ENCODE data around the gene CSH1. TPM values are rescaled to one million over a fixed set of nuclear protein-coding genes. Genes with fewer than 3 reads are reported as not detected.

CSH1 gene
- polyA plus RNA-seq, 1 of the 3 experiments (the other 2 are of a cell fraction) = not detected

DNA sequence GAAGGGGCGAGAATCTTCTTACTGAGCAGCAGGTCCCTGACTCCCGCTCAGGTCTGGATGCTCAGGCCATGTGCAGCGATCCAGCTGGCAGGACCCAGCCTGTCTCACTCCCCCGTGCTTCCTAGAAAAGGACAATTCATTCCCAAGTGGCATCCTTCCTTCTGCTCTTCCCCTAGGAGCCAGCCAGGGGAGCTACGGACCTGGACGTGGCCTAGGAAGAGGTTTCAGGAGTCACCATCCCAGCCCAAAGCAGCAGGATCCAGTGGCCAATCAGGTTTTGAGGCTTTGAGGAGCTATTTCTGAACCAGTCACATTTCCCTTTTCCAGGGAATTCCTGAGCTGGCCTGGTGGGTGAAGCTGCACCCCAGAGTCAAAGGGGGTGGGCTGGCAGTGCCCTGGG, 43.5 kb upstream of the CSH1 start:
- no peak for DNase-seq
- Histone ChIP-seq H3F3A (replicated peaks; ENCODE audit: insufficient read depth) (no peaks in the 10 kb centered on the region), H3K9me2 (no peaks in the 10 kb centered on the region), H3K9ac (no peak overlapping the region), H3K79me2 (ENCODE audit: insufficient read depth) (no peaks in the 10 kb centered on the region), H3K27ac (ENCODE audit: low read depth in 2 of 2, low read length in 1 of 2) (no peak overlapping the region), H4K20me1 (ENCODE audit: insufficient read depth) (no peaks in the 10 kb centered on the region), H3K36me3 (replicated peaks in 1 of 2; ENCODE audit: control insufficient read depth in 1 of 2, insufficient read depth in 2 of 2, low read length in 1 of 2) (no peaks in the 10 kb centered on the region), H3K27me3 (ENCODE audit: insufficient read depth) (peaks cover 6% of the 10 kb centered on the region; the same call in 1 of the 2 replicates), H3K4me3 (ENCODE audit: low read depth in 2 of 2, low read length in 1 of 2) (no peak overlapping the region), H3K4me2 (no peak overlapping the region), H3K4me1 (ENCODE audit: control insufficient read depth in 1 of 2, insufficient read depth in 2 of 2, low read depth in 1 of 2, low read length in 1 of 2) (no peaks in the 10 kb centered on the region), H3K9me3 (no peaks in the 10 kb centered on the region), H2AFZ (ENCODE audit: low read depth) (no peak overlapping the region)
- ChIA-PET POLR2A (no interaction called here), CTCF (interaction anchor here (0.9 to 3.7 kb wide), 7 partner anchors 11 to 194 kb away, joined by 3 to 24 read pairs (median 6); partner anchors contain the start of gene GH1)
- TF ChIP-seq TEAD4 (IDR thresholded peaks at IDR 0.05; ENCODE audit: borderline replicate concordance, insufficient read depth) = no peak
- TF ChIP-seq, protein P1, sequence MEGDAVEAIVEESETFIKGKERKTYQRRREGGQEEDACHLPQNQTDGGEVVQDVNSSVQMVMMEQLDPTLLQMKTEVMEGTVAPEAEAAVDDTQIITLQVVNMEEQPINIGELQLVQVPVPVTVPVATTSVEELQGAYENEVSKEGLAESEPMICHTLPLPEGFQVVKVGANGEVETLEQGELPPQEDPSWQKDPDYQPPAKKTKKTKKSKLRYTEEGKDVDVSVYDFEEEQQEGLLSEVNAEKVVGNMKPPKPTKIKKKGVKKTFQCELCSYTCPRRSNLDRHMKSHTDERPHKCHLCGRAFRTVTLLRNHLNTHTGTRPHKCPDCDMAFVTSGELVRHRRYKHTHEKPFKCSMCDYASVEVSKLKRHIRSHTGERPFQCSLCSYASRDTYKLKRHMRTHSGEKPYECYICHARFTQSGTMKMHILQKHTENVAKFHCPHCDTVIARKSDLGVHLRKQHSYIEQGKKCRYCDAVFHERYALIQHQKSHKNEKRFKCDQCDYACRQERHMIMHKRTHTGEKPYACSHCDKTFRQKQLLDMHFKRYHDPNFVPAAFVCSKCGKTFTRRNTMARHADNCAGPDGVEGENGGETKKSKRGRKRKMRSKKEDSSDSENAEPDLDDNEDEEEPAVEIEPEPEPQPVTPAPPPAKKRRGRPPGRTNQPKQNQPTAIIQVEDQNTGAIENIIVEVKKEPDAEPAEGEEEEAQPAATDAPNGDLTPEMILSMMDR (IDR thresholded peaks at IDR 0.05) = no peak
- TF ChIP-seq FOSL2 (IDR thresholded peaks at IDR 0.05; ENCODE audit: borderline replicate concordance, low read depth) = no peak
- TF ChIP-seq RFX5 (IDR thresholded peaks at IDR 0.05; ENCODE audit: low read length) = no peak
- TF ChIP-seq USF2 (IDR thresholded peaks at IDR 0.05; ENCODE audit: borderline replicate concordance, low read depth, low read length) = no peak
- TF ChIP-seq FOXM1 (IDR thresholded peaks at IDR 0.05; ENCODE audit: low read depth) = no peak
- TF ChIP-seq EZH2phosphoT487 (IDR thresholded peaks at IDR 0.05; ENCODE audit: borderline replicate concordance, low read depth) = no peak
- TF ChIP-seq EP300 (IDR thresholded peaks at IDR 0.05; ENCODE audit: borderline replicate concordance in 1 of 2, low read depth in 1 of 2, low read length in 1 of 2) = no peak
- no peak for TF ChIP-seq REST (IDR thresholded peaks at IDR 0.05; ENCODE audit: low read depth, low read length)
- no peak for TF ChIP-seq GATA2 (CRISPR knock-in tag; IDR thresholded peaks at IDR 0.05)
- no peak for TF ChIP-seq TAF1 (IDR thresholded peaks at IDR 0.05; ENCODE audit: borderline replicate concordance, low read depth, low read length)
- TF ChIP-seq RCOR1 (IDR thresholded peaks at IDR 0.05; ENCODE audit: low read length) = no peak
- no peak for TF ChIP-seq JUND (IDR thresholded peaks at IDR 0.05)
- WGBS (ENCODE audit: low lambda C conversion rate) = 75% methylated on average over 6 of the region's 6 CpGs
